ENCODE data around the gene LLGL1.
A peak's percentile ranks its signal among the peaks of the same experiment; 100 is the strongest.

LLGL1 gene

GRCh38 chr17:18253187-18253884, 27.9 kb downstream of the LLGL1 start:
- Histone ChIP-seq H2AFZ (ENCODE audit: low read depth, low read length) (no peak overlapping the region), H3K4me3 (ENCODE audit: low read length) (no peak overlapping the region), H3K9me3 (ENCODE audit: low read length) (no peaks in the 10 kb centered on the region), H3K36me3 (ENCODE audit: insufficient read depth, low read length) (peaks cover 59% of the 10 kb centered on the region), H3K4me1 (ENCODE audit: insufficient read depth, low read length) (peaks cover 7% of the 10 kb centered on the region), H3K27me3 (ENCODE audit: insufficient read depth, low read length) (no peaks in the 10 kb centered on the region)

GRCh38 chr17:18253947-18254821, 28.7 kb downstream of the LLGL1 start:
- Histone ChIP-seq H3K36me3 (ENCODE audit: insufficient read depth, low read length) (peaks cover 53% of the 10 kb centered on the region), H3K27me3 (ENCODE audit: insufficient read depth, low read length) (no peaks in the 10 kb centered on the region), H3K4me1 (ENCODE audit: insufficient read depth, low read length) (peaks cover 10% of the 10 kb centered on the region), H3K9me3 (ENCODE audit: low read length) (no peaks in the 10 kb centered on the region), H3K4me3 (ENCODE audit: low read length) (no peak overlapping the region), H2AFZ (ENCODE audit: low read depth, low read length) (no peak overlapping the region)

- no peaks in the 10 kb centered on the region for H3K9me3 ChIP-seq (ENCODE audit: low read length)
- peaks cover 12% of the 10 kb centered on the region for H3K4me1 ChIP-seq (ENCODE audit: insufficient read depth, low read length)
- H3K4me3 ChIP-seq (ENCODE audit: low read length), result no peak overlapping the region
- peaks cover 51% of the 10 kb centered on the region for H3K36me3 ChIP-seq (ENCODE audit: insufficient read depth, low read length)
- no peak overlapping the region for H2AFZ ChIP-seq (ENCODE audit: low read depth, low read length)
- no peaks in the 10 kb centered on the region for H3K27me3 ChIP-seq (ENCODE audit: insufficient read depth, low read length)
Measured at GRCh38 chr17:18254888-18255649, 29.6 kb downstream of the LLGL1 start.

DNA sequence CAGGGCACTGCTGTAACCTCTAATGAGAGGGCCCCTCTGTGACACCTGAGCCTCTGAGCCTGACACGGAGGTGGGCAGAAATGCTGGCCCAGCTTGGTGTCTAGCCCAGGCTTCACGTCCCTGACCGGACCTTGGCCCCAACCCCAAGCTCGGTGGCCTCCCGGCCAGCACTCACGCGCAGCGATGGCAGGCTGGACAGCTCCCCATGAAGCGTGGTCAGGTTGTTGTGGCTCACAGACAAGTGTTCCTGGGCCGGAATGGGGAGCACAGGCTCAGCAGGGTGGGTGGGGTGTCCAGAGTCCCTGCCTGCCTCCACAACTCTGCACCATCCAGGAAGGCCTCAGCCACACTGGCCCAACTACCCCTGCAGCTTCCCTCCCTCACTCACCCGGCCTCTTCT, 30.9 kb downstream of the LLGL1 start:
- H3K27me3 ChIP-seq (ENCODE audit: insufficient read depth, low read length), result no peaks in the 10 kb centered on the region
- H3K36me3 ChIP-seq (ENCODE audit: insufficient read depth, low read length), result peaks cover 38% of the 10 kb centered on the region
- no peak overlapping the region for H2AFZ ChIP-seq (ENCODE audit: low read depth, low read length)
- no peaks in the 10 kb centered on the region for H3K9me3 ChIP-seq (ENCODE audit: low read length)
- peaks cover 16% of the 10 kb centered on the region for H3K4me1 ChIP-seq (ENCODE audit: insufficient read depth, low read length)
- no peak overlapping the region for H3K4me3 ChIP-seq (ENCODE audit: low read length)

DNA sequence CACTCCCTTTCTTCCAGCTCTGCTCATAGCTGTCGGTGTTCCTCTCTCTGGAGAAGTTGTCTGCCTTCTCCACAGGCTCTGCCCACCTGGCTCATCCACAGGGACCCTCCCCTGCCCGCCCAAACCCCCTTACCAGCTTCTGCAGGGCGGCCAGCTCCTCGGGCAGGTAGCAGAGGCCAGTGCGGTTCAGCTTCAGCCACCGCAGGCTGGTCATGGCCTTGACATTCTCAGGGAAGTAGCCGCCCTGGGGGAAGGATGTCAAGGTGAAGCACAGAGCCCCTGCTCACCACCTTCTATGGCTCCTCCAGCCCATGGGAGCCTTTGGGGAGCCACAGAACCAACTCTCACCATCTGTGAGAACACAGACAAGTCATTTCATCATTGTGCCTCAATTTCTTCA, 31.3 kb downstream of the LLGL1 start:
- H3K4me3 ChIP-seq (ENCODE audit: low read length), result no peak overlapping the region
- H3K27me3 ChIP-seq (ENCODE audit: insufficient read depth, low read length), result no peaks in the 10 kb centered on the region
- H3K36me3 ChIP-seq (ENCODE audit: insufficient read depth, low read length), result peaks cover 34% of the 10 kb centered on the region
- no peaks in the 10 kb centered on the region for H3K9me3 ChIP-seq (ENCODE audit: low read length)
- peaks cover 20% of the 10 kb centered on the region for H3K4me1 ChIP-seq (ENCODE audit: insufficient read depth, low read length)
- H2AFZ ChIP-seq (ENCODE audit: low read depth, low read length), result no peak overlapping the region

DNA sequence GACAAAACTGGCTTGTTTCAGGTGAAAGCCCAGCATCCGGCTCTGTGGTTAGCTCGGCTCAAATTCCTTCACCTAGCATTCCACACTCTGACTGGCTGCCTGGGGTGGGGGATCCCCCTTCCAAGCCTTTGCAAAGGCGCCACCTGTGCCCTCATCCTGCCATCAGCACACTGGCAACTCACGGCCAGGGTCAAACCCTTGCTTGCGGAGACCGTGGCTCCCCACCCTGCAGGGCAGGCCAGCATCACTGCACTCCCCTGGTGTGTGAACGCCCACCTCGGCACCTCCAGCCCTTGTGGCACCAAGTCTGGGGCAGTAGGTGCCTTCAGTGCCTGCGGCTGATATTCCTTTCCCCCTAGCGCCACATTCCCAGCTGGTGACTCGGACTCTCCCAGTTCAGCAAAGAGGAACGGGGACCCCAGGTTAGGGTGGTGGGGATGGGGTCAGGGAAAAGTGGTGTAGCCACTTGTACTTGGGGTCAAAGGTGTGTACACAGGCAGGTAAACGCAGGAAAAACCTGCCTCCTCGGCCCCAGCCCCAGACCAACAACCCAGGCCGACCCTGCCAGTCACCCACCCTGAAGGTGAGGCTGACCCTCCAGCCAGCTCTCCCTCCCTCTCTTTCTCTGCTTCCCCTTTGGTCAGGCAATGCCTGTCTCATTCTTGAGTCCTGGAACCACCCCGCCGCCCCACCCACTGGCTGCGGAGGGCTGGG, 32.0 kb downstream of the LLGL1 start:
- Histone ChIP-seq H3K9me3 (ENCODE audit: low read length) (no peaks in the 10 kb centered on the region), H2AFZ (ENCODE audit: low read depth, low read length) (peak overlapping the region; percentile 96), H3K4me3 (ENCODE audit: low read length) (peak overlapping the region; percentile 54), H3K27me3 (ENCODE audit: insufficient read depth, low read length) (no peaks in the 10 kb centered on the region), H3K4me1 (ENCODE audit: insufficient read depth, low read length) (peaks cover 22% of the 10 kb centered on the region), H3K36me3 (ENCODE audit: insufficient read depth, low read length) (peaks cover 27% of the 10 kb centered on the region)

GRCh38 chr17:18257982-18258355, 32.5 kb downstream of the LLGL1 start:
- Histone ChIP-seq H3K27me3 (ENCODE audit: insufficient read depth, low read length) (no peaks in the 10 kb centered on the region), H3K9me3 (ENCODE audit: low read length) (no peaks in the 10 kb centered on the region), H3K36me3 (ENCODE audit: insufficient read depth, low read length) (peaks cover 26% of the 10 kb centered on the region), H3K4me1 (ENCODE audit: insufficient read depth, low read length) (peaks cover 22% of the 10 kb centered on the region), H2AFZ (ENCODE audit: low read depth, low read length) (peak overlapping the region; percentile 96), H3K4me3 (ENCODE audit: low read length) (peak overlapping the region; percentile 54)

DNA sequence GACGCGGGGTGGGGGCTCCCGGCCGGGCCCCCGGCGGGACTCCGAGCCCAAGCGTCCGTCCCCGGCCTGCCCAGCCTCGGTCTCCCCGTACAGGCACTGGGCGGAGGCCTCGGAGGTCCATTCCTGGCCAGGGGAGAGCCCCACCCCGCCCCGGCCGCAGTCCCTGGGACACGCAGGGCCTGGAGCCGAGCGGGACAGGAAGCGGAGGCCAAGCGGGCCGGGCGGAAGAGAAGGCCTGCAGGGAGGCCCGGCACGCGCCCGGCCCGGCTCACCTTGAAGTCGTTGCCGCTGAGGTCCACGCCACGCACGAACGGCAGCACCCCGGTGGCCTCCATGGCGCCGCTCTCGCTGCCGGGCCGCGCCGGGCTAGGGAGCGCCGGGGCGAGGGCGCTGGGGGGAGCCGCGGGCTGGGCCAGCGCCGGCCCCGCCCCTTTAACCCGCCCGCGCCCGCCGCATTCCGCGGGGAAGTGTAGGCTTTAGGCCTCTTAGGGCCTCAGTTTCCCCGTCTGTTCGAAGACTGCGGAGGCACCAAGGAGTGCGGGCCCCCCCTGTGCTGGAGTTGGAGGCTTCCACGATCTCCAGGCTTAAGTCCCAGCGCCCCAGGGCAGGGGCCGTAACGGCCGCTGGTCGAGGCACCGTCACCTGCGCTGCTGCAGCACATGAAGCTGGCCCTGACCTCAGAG, 33.1 kb downstream of the LLGL1 start, which contains the start of gene FLII:
TSS of gene FLII (minus strand) at position 383 of the 683 bp plus-strand sequence. CDS start at position 335, 48 bp downstream.
- peak within 1 kb of the TSS; percentile 54 for H3K4me3 ChIP-seq (ENCODE audit: low read length)
- no peaks in the 10 kb centered on the region for H3K27me3 ChIP-seq (ENCODE audit: insufficient read depth, low read length)
- H3K4me1 ChIP-seq (ENCODE audit: insufficient read depth, low read length), result peaks cover 22% of the 10 kb centered on the region
- peak within 1 kb of the TSS; percentile 96 for H2AFZ ChIP-seq (ENCODE audit: low read depth, low read length)
- H3K9me3 ChIP-seq (ENCODE audit: low read length), result no peaks in the 10 kb centered on the region
- peaks cover 28% of the 10 kb centered on the region for H3K36me3 ChIP-seq (ENCODE audit: insufficient read depth, low read length)

- Histone ChIP-seq H3K36me3 (ENCODE audit: insufficient read depth, low read length) (peaks cover 30% of the 10 kb centered on the region), H3K4me3 (ENCODE audit: low read length) (peak overlapping the region; percentile 65), H3K4me1 (ENCODE audit: insufficient read depth, low read length) (peaks cover 22% of the 10 kb centered on the region), H3K27me3 (ENCODE audit: insufficient read depth, low read length) (no peaks in the 10 kb centered on the region), H3K9me3 (ENCODE audit: low read length) (no peaks in the 10 kb centered on the region), H2AFZ (ENCODE audit: low read depth, low read length) (peak overlapping the region; percentile 11)
Measured at GRCh38 chr17:18259621-18260331, 34.3 kb downstream of the LLGL1 start.

DNA sequence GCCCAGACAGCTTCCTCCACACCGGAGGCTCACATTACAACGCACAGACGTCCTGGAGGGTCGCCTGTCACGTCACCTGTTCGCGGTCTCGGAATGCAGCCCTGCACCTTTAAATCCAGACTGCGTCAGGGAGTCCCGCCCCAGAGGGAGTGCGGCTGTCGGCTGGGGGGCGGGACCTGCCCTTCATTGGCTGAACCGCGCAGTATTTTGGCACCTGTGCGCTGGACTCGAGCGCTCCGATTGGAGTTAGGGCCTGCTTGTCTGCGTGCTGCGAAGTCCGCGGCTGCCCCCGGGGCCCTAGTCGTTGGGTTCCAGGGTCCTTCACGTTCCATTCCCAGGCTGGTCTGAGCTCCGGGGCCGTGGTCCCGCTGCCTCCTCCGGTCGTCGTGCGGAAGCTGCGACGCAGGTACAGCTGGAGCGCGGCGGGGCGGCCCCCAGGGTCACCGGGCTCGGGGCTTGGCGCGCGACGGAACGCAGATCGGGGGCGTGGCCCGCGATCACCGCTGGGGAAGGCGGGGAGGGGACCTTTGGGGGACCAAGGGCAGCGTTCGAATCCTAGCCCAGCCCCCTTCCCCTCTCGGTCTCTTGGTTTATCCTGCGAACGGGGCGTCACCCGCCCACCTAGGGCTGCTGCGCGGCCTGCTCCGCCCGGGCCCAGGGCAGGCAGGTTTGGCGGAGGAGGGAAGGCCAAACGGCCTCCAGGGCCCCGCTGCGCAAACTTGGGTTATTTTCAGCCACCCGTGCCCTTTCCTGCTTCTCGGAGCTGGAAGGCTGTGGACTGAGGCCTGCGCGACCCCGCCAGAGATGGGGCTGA, 35.1 kb downstream of the LLGL1 start, which contains the start of gene MIEF2:
TSS of gene MIEF2 (plus strand) at position 331 of the 814 bp plus-strand sequence. CDS start 2,059 bp downstream, outside the sequence.
- Histone ChIP-seq H3K27me3 (ENCODE audit: insufficient read depth, low read length) (no peaks in the 10 kb centered on the region), H3K9me3 (ENCODE audit: low read length) (no peaks in the 10 kb centered on the region), H2AFZ (ENCODE audit: low read depth, low read length) (peak within 1 kb of the TSS; percentile 75), H3K36me3 (ENCODE audit: insufficient read depth, low read length) (peaks cover 27% of the 10 kb centered on the region), H3K4me1 (ENCODE audit: insufficient read depth, low read length) (peaks cover 22% of the 10 kb centered on the region), H3K4me3 (ENCODE audit: low read length) (peak within 1 kb of the TSS; percentile 65)

DNA sequence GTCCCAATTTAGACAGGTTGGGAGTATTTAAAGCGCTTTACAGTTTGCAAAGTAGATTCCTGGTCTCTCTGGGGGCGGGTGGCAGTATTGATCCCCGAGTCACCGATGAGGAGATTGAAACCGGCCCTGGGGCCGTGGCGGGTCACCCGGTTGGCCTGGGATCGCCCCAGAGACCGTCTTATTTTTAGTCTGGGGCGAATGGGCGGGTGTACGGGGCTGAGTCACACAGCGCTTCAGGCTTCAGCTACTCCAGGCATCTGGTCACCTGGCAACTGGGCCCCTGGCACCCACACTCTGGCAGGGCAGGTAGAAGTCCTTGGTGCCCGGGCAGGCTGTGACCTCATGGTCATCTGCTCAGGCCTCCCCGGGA, 35.7 kb downstream of the LLGL1 start:
- Histone ChIP-seq H3K9me3 (ENCODE audit: low read length) (no peaks in the 10 kb centered on the region), H3K4me3 (ENCODE audit: low read length) (peak overlapping the region; percentile 65), H3K36me3 (ENCODE audit: insufficient read depth, low read length) (peaks cover 22% of the 10 kb centered on the region)

More for the DNA sequence above, 35.7 kb downstream of the LLGL1 start:
- Histone ChIP-seq H3K4me1 (ENCODE audit: insufficient read depth, low read length) (peaks cover 22% of the 10 kb centered on the region), H3K27me3 (ENCODE audit: insufficient read depth, low read length) (no peaks in the 10 kb centered on the region), H2AFZ (ENCODE audit: low read depth, low read length) (peak overlapping the region; percentile 75)

Measured in neuron (in vitro differentiated cells).